HEK293T (cell line): ENCODE results near the gene RBMS2.

Experiments used
- ARNT ChIP-seq: fragments of 450-650 bp; IDR thresholded peaks from 2 replicates; pipeline ENCODE4 v1.6.1; 2017; ENCODE audit warnings: mild to moderate bottlenecking
- BHLHE40 ChIP-seq: fragments of 450-650 bp; IDR thresholded peaks from 2 replicates; pipeline ENCODE4 v1.6.1; 2016; ENCODE audit warnings: mild to moderate bottlenecking, moderate library complexity, borderline replicate concordance
- ELF4 ChIP-seq: fragments of 450-650 bp; IDR thresholded peaks from 2 replicates; pipeline ENCODE4 v1.6.1; 2017; ENCODE audit warnings: antibody characterized with exemption
- FOXA1 ChIP-seq: fragments of 450-650 bp; IDR thresholded peaks from 2 replicates; pipeline ENCODE4 v1.6.1; 2016; ENCODE audit warnings: mild to moderate bottlenecking
- FOXK2 ChIP-seq: fragments of 450-650 bp; IDR thresholded peaks from 2 replicates; pipeline ENCODE4 v1.6.1; 2016; ENCODE audit warnings: mild to moderate bottlenecking
- HDGF ChIP-seq: fragments of 450-650 bp; IDR thresholded peaks from 2 replicates; pipeline ENCODE4 v1.6.1; 2017; ENCODE audit warnings: antibody characterized with exemption, borderline replicate concordance
- L3MBTL2 ChIP-seq: fragments of 450-650 bp; conservative IDR thresholded peaks from 2 replicates; pipeline ENCODE4 v1.6.1; 2016; ENCODE audit warnings: mild to moderate bottlenecking
- NFRKB ChIP-seq: fragments of 450-650 bp; IDR thresholded peaks from 2 replicates; pipeline ENCODE4 v1.6.1; 2016; ENCODE audit warnings: mild to moderate bottlenecking, moderate library complexity
- SP1 ChIP-seq: fragments of 450-650 bp; IDR thresholded peaks from 2 replicates; pipeline ENCODE4 v1.6.1; 2017
- TARDBP ChIP-seq: fragments of 450-650 bp; IDR thresholded peaks from 2 replicates; pipeline ENCODE4 v1.6.1; 2016
- ZNF384 ChIP-seq: fragments of 450-650 bp; IDR thresholded peaks from 2 replicates; pipeline ENCODE4 v1.6.1; 2016
- TF ChIP-seq, protein P1 (sequence below): fragments of 450-650 bp; IDR thresholded peaks from 2 replicates; pipeline ENCODE4 v1.6.1; 2016

DNA sequence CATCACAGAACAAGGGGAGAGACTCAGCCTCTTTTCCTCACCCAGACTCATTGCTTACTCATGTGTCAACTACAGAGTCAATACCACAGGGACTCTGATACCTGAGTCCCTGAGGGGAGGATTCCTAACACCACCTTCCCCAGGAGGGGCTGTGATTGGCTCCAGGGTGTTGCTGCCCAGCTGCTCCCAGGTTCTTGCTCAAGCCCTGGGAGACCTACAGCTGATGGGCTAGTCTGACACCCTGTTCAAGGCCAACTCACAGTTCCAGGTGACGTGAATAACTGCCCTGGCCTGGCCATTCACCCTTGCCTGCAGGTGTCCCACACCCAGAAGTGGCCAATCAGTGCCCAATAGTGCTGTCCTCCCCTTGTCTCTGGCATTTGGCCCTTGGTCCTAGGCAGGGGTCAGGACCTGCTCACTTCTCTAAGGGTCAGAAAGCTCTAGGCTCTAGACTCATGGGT lies 44.6 kb upstream of the RBMS2 start:
- no peak for TF ChIP-seq SP1
- no peak for TF ChIP-seq TARDBP
- TF ChIP-seq, protein P1, sequence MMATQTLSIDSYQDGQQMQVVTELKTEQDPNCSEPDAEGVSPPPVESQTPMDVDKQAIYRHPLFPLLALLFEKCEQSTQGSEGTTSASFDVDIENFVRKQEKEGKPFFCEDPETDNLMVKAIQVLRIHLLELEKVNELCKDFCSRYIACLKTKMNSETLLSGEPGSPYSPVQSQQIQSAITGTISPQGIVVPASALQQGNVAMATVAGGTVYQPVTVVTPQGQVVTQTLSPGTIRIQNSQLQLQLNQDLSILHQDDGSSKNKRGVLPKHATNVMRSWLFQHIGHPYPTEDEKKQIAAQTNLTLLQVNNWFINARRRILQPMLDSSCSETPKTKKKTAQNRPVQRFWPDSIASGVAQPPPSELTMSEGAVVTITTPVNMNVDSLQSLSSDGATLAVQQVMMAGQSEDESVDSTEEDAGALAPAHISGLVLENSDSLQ = no peak
- no peak for TF ChIP-seq ELF4
- TF ChIP-seq L3MBTL2 = no peak
- no peak for TF ChIP-seq ZNF384
- TF ChIP-seq FOXK2 = no peak
- TF ChIP-seq ARNT = no peak
- TF ChIP-seq FOXA1 = no peak
- no peak for TF ChIP-seq HDGF
- no peak for TF ChIP-seq NFRKB
- TF ChIP-seq BHLHE40 = no peak
